Measurements from ENCODE around the gene RASA3.

DNA sequence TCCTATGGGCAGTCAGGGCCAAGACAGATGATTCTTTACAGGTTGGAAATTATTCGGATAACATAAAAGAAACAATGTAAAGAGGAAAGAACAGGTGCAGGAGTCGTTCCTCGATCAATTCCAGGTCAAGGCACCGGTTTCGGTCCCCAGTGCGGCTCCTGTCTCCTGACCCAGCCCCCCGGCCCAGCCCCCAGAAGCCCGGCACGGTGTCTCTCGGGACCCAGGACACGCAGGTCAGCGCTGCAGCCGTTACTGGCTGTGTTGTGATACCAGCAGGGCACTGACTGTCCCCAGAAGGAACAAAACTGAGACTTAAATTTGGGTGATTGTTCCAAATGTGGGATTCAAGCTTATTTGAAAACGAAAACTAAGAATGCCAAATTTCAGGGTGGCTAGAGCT is 8.5 kb downstream of the RASA3 start:
- TF ChIP-seq CTCF (IDR thresholded peaks at IDR 0.05; ENCODE audit: low read length) (no peak), EZH2phosphoT487 (IDR thresholded peaks at IDR 0.05; ENCODE audit: low read length) (no peak), EZH2 (optimal IDR thresholded peaks at IDR 0.05; ENCODE audit: low read depth, low read length) (no peak)

All from MM.1S (cell line).